ENCODE data around the gene SOCS1.

The SOCS1 gene

GRCh38 chr16:11298143-11298900 is 42.3 kb upstream of the SOCS1 start:
- no peak for TF ChIP-seq CTCF (IDR thresholded peaks at IDR 0.05; ENCODE audit: insufficient read depth, low read depth, low read length, missing control alignments)
- no peak overlapping the region for H3K4me3 ChIP-seq (ENCODE audit: low read length)
- no peak for DNase-seq (ENCODE audit: low read depth)

GRCh38 chr16:11297492-11298142 is 41.6 kb upstream of the SOCS1 start:
- TF ChIP-seq CTCF (IDR thresholded peaks at IDR 0.05; ENCODE audit: insufficient read depth, low read depth, low read length, missing control alignments), result no peak
- DNase-seq (ENCODE audit: low read depth), result peak; percentile 18
- no peak overlapping the region for H3K4me3 ChIP-seq (ENCODE audit: low read length)

GRCh38 chr16:11296706-11297491 is 40.9 kb upstream of the SOCS1 start:
- peak; percentile 55 for DNase-seq (ENCODE audit: low read depth)
- TF ChIP-seq CTCF (IDR thresholded peaks at IDR 0.05; ENCODE audit: insufficient read depth, low read depth, low read length, missing control alignments), result no peak
- no peak overlapping the region for H3K4me3 ChIP-seq (ENCODE audit: low read length)

- DNase-seq (ENCODE audit: low read depth), result no peak
- H3K4me3 ChIP-seq (ENCODE audit: low read length), result no peak overlapping the region
- TF ChIP-seq CTCF (IDR thresholded peaks at IDR 0.05; ENCODE audit: insufficient read depth, low read depth, low read length, missing control alignments), result no peak
These were observed 40.3 kb upstream of the SOCS1 start for GRCh38 chr16:11296351-11296705.

GRCh38 chr16:11295672-11296071 is 39.7 kb upstream of the SOCS1 start:
- DNase-seq (ENCODE audit: low read depth), result no peak
- H3K4me3 ChIP-seq (ENCODE audit: low read length), result no peak overlapping the region
- TF ChIP-seq CTCF (IDR thresholded peaks at IDR 0.05; ENCODE audit: insufficient read depth, low read depth, low read length, missing control alignments), result no peak

- H3K4me3 ChIP-seq (ENCODE audit: low read length), result no peak overlapping the region
- DNase-seq (ENCODE audit: low read depth), result no peak
- no peak for TF ChIP-seq CTCF (IDR thresholded peaks at IDR 0.05; ENCODE audit: insufficient read depth, low read depth, low read length, missing control alignments)
These were observed 36.2 kb upstream of the SOCS1 start for GRCh38 chr16:11292076-11292748.
